SK-N-SH (cell line): ENCODE data around the gene GFRA3. TPM values are rescaled to one million over a fixed set of nuclear protein-coding genes. Genes with fewer than 3 reads are reported as not detected.

Source experiments
- CTCF ChIA-PET: fragments of 300-600, 350-600 bp; formaldehyde crosslinking; extraction: SDS; loops from one replicate; lab custom pipeline; 2021; lab: Yijun Ruan, JAX
- POLR2A ChIA-PET: fragments of 350-600 bp; sonication (Branson Sonifier 250); formaldehyde crosslinking; extraction: SDS; loops from one replicate; lab custom pipeline; 2020; ENCODE audit warnings: antibody characterized with exemption, inconsistent platforms; lab: Yijun Ruan, JAX
- DNase-seq: peaks from one replicate; pipeline ENCODE4 v3.0.0; 2012
- H2AFZ ChIP-seq: fragments of 200-600 bp; sonication (generic); 2 replicates; pipeline ENCODE4 v1.8.1; 2016; ENCODE audit warnings: antibody characterized with exemption, mild to moderate bottlenecking, low read depth
- H3F3A ChIP-seq: fragments of 200-600 bp; sonication (generic); replicated peaks from 2 replicates; pipeline ENCODE3; 2016; ENCODE audit warnings: antibody characterized with exemption, mild to moderate bottlenecking; ENCODE audit not compliant: insufficient read depth
- H3K27ac ChIP-seq, 2 experiments: fragments of 200-500 bp in 1 of 2; fragments of 200-600 bp in 1 of 2; sonication (Bioruptor generic) in 1 of 2; sonication (generic), shearing (Covaris generic) in 1 of 2; 2 replicates each; pipeline versions ENCODE4 v1.5.1 to v1.6.1; 2014 to 2016; ENCODE audit warnings: low read depth in 2 of 2, inconsistent platforms in 1 of 2, low read length in 1 of 2, mild to moderate bottlenecking in 1 of 2, mixed read lengths in 1 of 2
- H3K27me3 ChIP-seq: fragments of 200-600 bp; sonication (generic), shearing (Covaris generic); 2 replicates; pipeline ENCODE4 v1.6.1; 2016; ENCODE audit warnings: mixed run types; ENCODE audit not compliant: insufficient read depth
- H3K36me3 ChIP-seq, 2 experiments: fragments of 200-500 bp in 1 of 2; fragments of 200-600 bp in 1 of 2; sonication (Bioruptor generic) in 1 of 2; sonication (generic) in 1 of 2; replicated peaks in 1 of 2; 2 replicates each; pipeline versions ENCODE3 to v1.5.1; 2014 to 2016; ENCODE audit warnings: low read length in 1 of 2, mild to moderate bottlenecking in 1 of 2; ENCODE audit not compliant: insufficient read depth in 2 of 2, control insufficient read depth in 1 of 2
- H3K4me1 ChIP-seq, 2 experiments: fragments of 200-500 bp in 1 of 2; fragments of 200-600 bp in 1 of 2; sonication (Bioruptor generic) in 1 of 2; sonication (generic), shearing (Covaris generic) in 1 of 2; 2 replicates each; pipeline versions ENCODE4 v1.5.1 to v1.6.1; 2014 to 2016; ENCODE audit warnings: low read depth in 1 of 2, low read length in 1 of 2, mixed run types in 1 of 2; ENCODE audit not compliant: insufficient read depth in 2 of 2, control insufficient read depth in 1 of 2
- H3K4me2 ChIP-seq: fragments of 200-600 bp; sonication (generic), shearing (Covaris generic); 2 replicates; pipeline ENCODE4 v1.6.1; 2017; ENCODE audit warnings: mixed run types
- H3K4me3 ChIP-seq, 2 experiments: fragments of 200-500 bp in 1 of 2; fragments of 200-600 bp in 1 of 2; sonication (Bioruptor generic) in 1 of 2; sonication (generic), shearing (Covaris generic) in 1 of 2; 2 replicates each; pipeline versions ENCODE4 v1.5.1 to v1.8.1; 2014 to 2016; ENCODE audit warnings: low read depth in 2 of 2, inconsistent platforms in 1 of 2, low read length in 1 of 2, mild to moderate bottlenecking in 1 of 2, mixed read lengths in 1 of 2, moderate library complexity in 1 of 2
- H3K79me2 ChIP-seq: fragments of 200-600 bp; sonication (generic); 2 replicates; pipeline ENCODE4 v1.8.1; 2017; ENCODE audit warnings: mild to moderate bottlenecking; ENCODE audit not compliant: insufficient read depth
- H3K9ac ChIP-seq: fragments of 200-600 bp; sonication (generic); 2 replicates; pipeline ENCODE4 v1.6.1; 2017; ENCODE audit warnings: mixed run types
- H3K9me2 ChIP-seq: fragments of 200-600 bp; sonication (generic); 2 replicates; pipeline ENCODE4 v1.6.1; 2017; ENCODE audit warnings: mixed run types
- H3K9me3 ChIP-seq: fragments of 200-600 bp; sonication (generic); 2 replicates; pipeline ENCODE4 v1.6.1; 2017; ENCODE audit warnings: mixed run types, mild to moderate bottlenecking, moderate library complexity
- H4K20me1 ChIP-seq: fragments of 200-600 bp; sonication (generic); 2 replicates; pipeline ENCODE4 v1.6.1; 2017; ENCODE audit warnings: mild to moderate bottlenecking, mixed run types; ENCODE audit not compliant: insufficient read depth
- CHD2 ChIP-seq: fragments of 150-350 bp; IDR thresholded peaks from 2 replicates; pipeline ENCODE4 v1.6.1; 2018; ENCODE audit warnings: low read length; ENCODE audit not compliant: partially characterized antibody
- CTCF ChIP-seq: fragments of 200-600 bp; sonication (generic); IDR thresholded peaks from 2 replicates; pipeline ENCODE4 v1.6.1; 2017; ENCODE audit warnings: antibody characterized with exemption, mild to moderate bottlenecking, moderate library complexity
- ELF1 ChIP-seq: IDR thresholded peaks from 2 replicates; pipeline ENCODE4 v1.4.0; 2012
- EZH2phosphoT487 ChIP-seq: fragments of 200-600 bp; sonication (generic); IDR thresholded peaks from 2 replicates; pipeline ENCODE4 v1.6.1; 2017; ENCODE audit warnings: low read depth, mixed run types, mild to moderate bottlenecking, antibody characterized with exemption, moderate library complexity, borderline replicate concordance
- FOXJ3 ChIP-seq: sonication (generic); formaldehyde crosslinking; IDR thresholded peaks from 2 replicates; pipeline ENCODE4 v1.5.1; 2020; ENCODE audit warnings: mild to moderate bottlenecking, missing genetic modification reagents
- GABPA ChIP-seq: IDR thresholded peaks from 2 replicates; pipeline ENCODE4 v1.4.0; 2012; ENCODE audit warnings: low read depth, mild to moderate bottlenecking
- IRF3 ChIP-seq: fragments of 150-350 bp; IDR thresholded peaks from 2 replicates; pipeline ENCODE4 v1.6.1; 2016; ENCODE audit warnings: mild to moderate bottlenecking, low read depth, low read length
- JUND ChIP-seq: IDR thresholded peaks from 2 replicates; pipeline ENCODE4 v1.4.0; 2012
- MAX ChIP-seq: IDR thresholded peaks from 2 replicates; pipeline ENCODE4 v1.4.0; 2012; ENCODE audit warnings: low read depth
- MEF2A ChIP-seq: IDR thresholded peaks from 2 replicates; pipeline ENCODE4 v1.4.0; 2012; ENCODE audit warnings: low read depth, borderline replicate concordance
- MXI1 ChIP-seq: IDR thresholded peaks from 2 replicates; pipeline ENCODE4 v1.6.1; 2012; ENCODE audit warnings: mild to moderate bottlenecking, low read depth, low read length, improper control_type of control experiment
- NFIC ChIP-seq: IDR thresholded peaks from 2 replicates; pipeline ENCODE4 v1.4.0; 2012; ENCODE audit warnings: borderline replicate concordance
- RAD21 ChIP-seq: IDR thresholded peaks from 2 replicates; pipeline ENCODE4 v1.6.1; 2012; ENCODE audit warnings: mild to moderate bottlenecking, low read length
- RCOR1 ChIP-seq: fragments of 150-350 bp; IDR thresholded peaks from 2 replicates; pipeline ENCODE4 v1.6.1; 2017; ENCODE audit warnings: antibody characterized with exemption, low read length
- RFX5 ChIP-seq: IDR thresholded peaks from 2 replicates; pipeline ENCODE4 v1.6.1; 2012; ENCODE audit warnings: mild to moderate bottlenecking, improper control_type of control experiment, low read length
- RXRA ChIP-seq: IDR thresholded peaks from 2 replicates; pipeline ENCODE4 v1.4.0; 2012; ENCODE audit warnings: low read depth, mild to moderate bottlenecking, borderline replicate concordance
- SIN3A ChIP-seq: IDR thresholded peaks from 2 replicates; pipeline ENCODE4 v1.6.1; 2012; ENCODE audit warnings: low read depth, mild to moderate bottlenecking, low read length, moderate library complexity, borderline replicate concordance
- TCF12 ChIP-seq: IDR thresholded peaks from 2 replicates; pipeline ENCODE4 v1.4.0; 2012
- TEAD4 ChIP-seq: IDR thresholded peaks from 2 replicates; pipeline ENCODE4 v1.4.0; 2012; ENCODE audit warnings: mild to moderate bottlenecking, borderline replicate concordance; ENCODE audit not compliant: insufficient read depth
- ZBTB33 ChIP-seq: IDR thresholded peaks from 2 replicates; pipeline ENCODE4 v1.4.0; 2012; ENCODE audit warnings: low read depth, borderline replicate concordance
- WGBS: methylation state at CpG from one replicate; pipeline ENCODE4 v1.1.6; 2017; ENCODE audit warnings: low lambda C conversion rate; 5-methylcytosine and 5-hydroxymethylcytosine counted together
- polyA plus RNA-seq, 3 experiments: library from polyadenylated mRNA; depleted of rRNA; stranded (reverse); fragments of >200 nt; gene quantifications; 2 replicates each; pipeline ENCODE4 v1.2.3, GENCODE V29; 2012

Gene GFRA3
- polyA plus RNA-seq, 1 of the 3 experiments (the other 2 are of a cell fraction): 0.15 TPM

GRCh38 chr5:138240650-138241385, 33.6 kb downstream of the GFRA3 start:
- Histone ChIP-seq H3K9me3 (no peaks in the 10 kb centered on the region), H3K4me1 (peaks cover 0 to 10% of the 10 kb centered on the region in 2 experiments; a peak in 1 of 4 replicates), H3K4me3 (no peak overlapping the region), H3K27ac (no peak overlapping the region), H3K9me2 (no peaks in the 10 kb centered on the region), H2AFZ (no peak overlapping the region), H3K79me2 (no peaks in the 10 kb centered on the region), H3F3A (no peaks in the 10 kb centered on the region), H3K36me3 (no peaks in the 10 kb centered on the region), H3K9ac (no peak overlapping the region), H3K27me3 (peaks cover 16% of the 10 kb centered on the region; the same call in 1 of the 2 replicates), H3K4me2 (no peak overlapping the region), H4K20me1 (no peaks in the 10 kb centered on the region)
- TF ChIP-seq GABPA (no peak), CHD2 (no peak), FOXJ3 (CRISPR knock-in tag) (no peak), ELF1 (no peak), RXRA (no peak), EZH2phosphoT487 (no peak), RAD21 (no peak), SIN3A (no peak), IRF3 (no peak), MEF2A (no peak), MXI1 (no peak), ZBTB33 (no peak), RCOR1 (no peak), MAX (no peak), RFX5 (no peak), TEAD4 (no peak), CTCF (no peak), TCF12 (no peak), JUND (no peak), NFIC (no peak)
- WGBS: 86% methylated on average over 3 of the region's 3 CpGs
- DNase-seq: no peak
- CTCF ChIA-PET: interaction anchor here (0.6 to 4.5 kb wide), 6 partner anchors 9 to 112 kb away, joined by 3 to 36 read pairs (median 13); partner anchors contain the start of genes GFRA3 and KDM3B
- POLR2A ChIA-PET: interaction anchor here (1.8 kb wide), 1 partner anchor 62 kb away, joined by 3 read pairs; the partner anchor contains the start of gene KIF20A
